Natural killer cell (primary cell): ENCODE measurements around the gene C1QL4. TPM values are rescaled to one million over a fixed set of nuclear protein-coding genes. Genes with fewer than 3 reads are reported as not detected.
"Not testable (repeated sequence)": the region's sequence is repeated elsewhere in the genome, so short reads cannot be mapped to it uniquely, and the experiment has no call there.

Experiments
- ATAC-seq, 3 donors: fragments of 150-1000 bp in 2 of 3; fragments of 200-7000 bp in 1 of 3; cut with Tn5 transposase; 1 replicate in 1 of 3; 2 replicates in 2 of 3; pipeline ENCODE4 v1.10.0; 2021; ENCODE audit warnings: mild to moderate bottlenecking in 2 of 3, moderate library complexity in 2 of 3
- DNase-seq, 2 donors: peaks; one replicate each; pipeline versions ENCODE4 v3.0.0 to v3.0.0-alpha.2; 2013 to 2021; ENCODE audit warnings: mixed read lengths in 1 of 2
- H3K27ac ChIP-seq: one replicate; pipeline ENCODE4 v1.5.1; 2013; ENCODE audit warnings: mild to moderate bottlenecking, low read length
- H3K27me3 ChIP-seq: one replicate; pipeline ENCODE4 v1.6.1; 2013; ENCODE audit warnings: low read length; ENCODE audit not compliant: control insufficient read depth, insufficient read depth
- H3K36me3 ChIP-seq: one replicate; pipeline ENCODE4 v1.6.1; 2013; ENCODE audit warnings: low read length; ENCODE audit not compliant: control insufficient read depth, insufficient read depth
- H3K4me1 ChIP-seq: one replicate; pipeline ENCODE4 v1.6.1; 2013; ENCODE audit warnings: low read length; ENCODE audit not compliant: control insufficient read depth, insufficient read depth
- H3K4me3 ChIP-seq: one replicate; pipeline ENCODE4 v1.5.1; 2013; ENCODE audit warnings: low read length
- H3K9me3 ChIP-seq: one replicate; pipeline ENCODE4 v1.6.1; 2013; ENCODE audit warnings: low read length; ENCODE audit not compliant: control insufficient read depth, insufficient read depth
- H3K27ac Mint-ChIP-seq, 2 donors: one replicate each; pipeline ENCODE4 v1.8.0; 2022; ENCODE audit warnings: mild to moderate bottlenecking in 2 of 2, mixed read lengths in 2 of 2, moderate library complexity in 1 of 2
- H3K27me3 Mint-ChIP-seq, 2 donors: one replicate each; pipeline ENCODE4 v1.8.0; 2022; ENCODE audit warnings: low read depth in 2 of 2, mixed read lengths in 2 of 2
- H3K36me3 Mint-ChIP-seq: one replicate; pipeline ENCODE4 v1.8.0; 2022; ENCODE audit warnings: mixed read lengths
- H3K4me1 Mint-ChIP-seq, 2 donors: one replicate each; pipeline ENCODE4 v1.8.0; 2022; ENCODE audit warnings: mixed read lengths in 2 of 2
- H3K4me3 Mint-ChIP-seq: one replicate; pipeline ENCODE4 v1.8.0; 2022; ENCODE audit warnings: mild to moderate bottlenecking, moderate library complexity, mixed read lengths
- H3K9me3 Mint-ChIP-seq, 2 donors: one replicate each; pipeline ENCODE4 v1.8.0; 2022; ENCODE audit warnings: mixed read lengths in 2 of 2
- WGBS: methylation state at CpG from one replicate; pipeline ENCODE4 v1.1.7; 2013; ENCODE audit warnings: missing lambda C conversion rate; ENCODE audit not compliant: insufficient coverage; 5-methylcytosine and 5-hydroxymethylcytosine counted together
- intact Hi-C: fragments of 100-400 bp; cut with micrococcal nuclease; formaldehyde crosslinking; loops from one replicate; pipeline ENCODE4 v1.14.2; 2022
- total RNA-seq, 4 donors: library from RNA; stranded (reverse); fragments of 120-200 nt in 1 of 4; gene quantifications; one replicate each; pipeline versions ENCODE4 v1.2.3 to v1.2.4, GENCODE V29; 2013 to 2022
- TF ChIP-seq, protein P1 (sequence below): fragments of 200-600 bp; IDR thresholded peaks from one replicate; pipeline ENCODE4 v1.8.0; 2022; ENCODE audit warnings: antibody characterized with exemption

C1QL4 gene
- total RNA-seq, 3 donors from 2014 or later (not counting 1 experiment from before 2014, with no cell fraction given): not detected

DNA sequence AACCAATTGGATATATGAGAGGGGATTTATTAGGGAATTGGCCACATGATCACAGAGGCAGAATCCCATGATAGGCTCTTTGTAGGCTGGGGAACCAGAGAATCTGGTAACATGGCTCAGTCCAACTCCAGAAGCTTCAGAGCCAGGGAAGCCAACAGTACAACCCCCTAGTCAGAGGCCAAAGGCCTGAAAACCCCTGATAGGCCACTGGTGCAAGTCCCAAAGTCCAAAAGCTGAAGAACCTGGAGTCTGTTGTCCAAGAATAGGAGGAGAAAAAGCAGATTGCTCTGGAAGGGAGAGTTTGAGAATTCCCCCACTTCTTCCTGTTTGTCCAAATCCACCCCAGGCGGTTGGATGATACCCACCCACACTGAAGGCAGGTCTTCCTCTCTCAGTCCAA, 22.2 kb downstream of the C1QL4 start:
- Mint-ChIP-seq H3K27ac (no peak overlapping the region), H3K4me1 (no peaks in the 10 kb centered on the region), H3K4me3 (no peak overlapping the region), H3K27me3 (peaks cover 0 to 5% of the 10 kb centered on the region in 2 donors), H3K36me3 (no peaks in the 10 kb centered on the region), H3K9me3 (no peaks in the 10 kb centered on the region)
- ATAC-seq (no peak), DNase-seq (no peak)
- intact Hi-C loops: no loop called here
- TF ChIP-seq, protein P1, sequence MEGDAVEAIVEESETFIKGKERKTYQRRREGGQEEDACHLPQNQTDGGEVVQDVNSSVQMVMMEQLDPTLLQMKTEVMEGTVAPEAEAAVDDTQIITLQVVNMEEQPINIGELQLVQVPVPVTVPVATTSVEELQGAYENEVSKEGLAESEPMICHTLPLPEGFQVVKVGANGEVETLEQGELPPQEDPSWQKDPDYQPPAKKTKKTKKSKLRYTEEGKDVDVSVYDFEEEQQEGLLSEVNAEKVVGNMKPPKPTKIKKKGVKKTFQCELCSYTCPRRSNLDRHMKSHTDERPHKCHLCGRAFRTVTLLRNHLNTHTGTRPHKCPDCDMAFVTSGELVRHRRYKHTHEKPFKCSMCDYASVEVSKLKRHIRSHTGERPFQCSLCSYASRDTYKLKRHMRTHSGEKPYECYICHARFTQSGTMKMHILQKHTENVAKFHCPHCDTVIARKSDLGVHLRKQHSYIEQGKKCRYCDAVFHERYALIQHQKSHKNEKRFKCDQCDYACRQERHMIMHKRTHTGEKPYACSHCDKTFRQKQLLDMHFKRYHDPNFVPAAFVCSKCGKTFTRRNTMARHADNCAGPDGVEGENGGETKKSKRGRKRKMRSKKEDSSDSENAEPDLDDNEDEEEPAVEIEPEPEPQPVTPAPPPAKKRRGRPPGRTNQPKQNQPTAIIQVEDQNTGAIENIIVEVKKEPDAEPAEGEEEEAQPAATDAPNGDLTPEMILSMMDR: no peak
- Histone ChIP-seq H3K4me1 (no peaks in the 10 kb centered on the region), H3K9me3 (no peaks in the 10 kb centered on the region), H3K36me3 (no peaks in the 10 kb centered on the region), H3K27ac (no peak overlapping the region), H3K4me3 (no peak overlapping the region), H3K27me3 (peaks cover 3% of the 10 kb centered on the region)
- WGBS: 73% methylated on average over 1 of the region's 1 CpG

GRCh38 chr12:49310451-49311000, 26.5 kb downstream of the C1QL4 start:
- H3K36me3 Mint-ChIP-seq, H3K4me1 Mint-ChIP-seq, H3K27ac Mint-ChIP-seq, DNase-seq, ATAC-seq, H3K9me3 Mint-ChIP-seq, intact Hi-C loops, H3K36me3 ChIP-seq, H3K27ac ChIP-seq, H3K4me3 Mint-ChIP-seq, H3K27me3 ChIP-seq, H3K9me3 ChIP-seq, H3K4me3 ChIP-seq, H3K4me1 ChIP-seq: not testable (repeated sequence)
- peaks cover 19 to 22% of the 10 kb centered on the region in 2 donors for H3K27me3 Mint-ChIP-seq
- no CpG with 5 or more reads among the region's 3 CpGs for WGBS

DNA sequence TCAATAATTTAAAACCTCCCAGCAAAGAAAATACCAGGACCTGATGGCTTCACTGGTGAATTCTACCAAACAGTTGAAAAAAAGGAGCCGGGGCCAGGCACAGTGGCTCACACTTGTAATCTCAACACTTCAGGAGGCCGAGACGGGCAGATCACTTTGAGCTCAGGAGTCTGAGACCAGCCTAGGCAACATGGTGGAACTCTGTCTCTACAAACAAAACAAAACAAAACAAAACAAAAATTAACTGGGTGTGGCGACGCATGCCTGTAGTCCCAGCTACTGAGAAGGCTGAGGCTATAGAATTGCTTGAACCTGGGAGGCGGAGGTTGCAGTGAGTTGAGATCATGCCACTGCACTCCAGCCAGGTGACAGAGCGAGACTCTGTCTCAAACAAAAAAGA, 27.6 kb downstream of the C1QL4 start:
- peaks cover 20 to 32% of the 10 kb centered on the region in 2 donors for H3K27me3 Mint-ChIP-seq
- H3K4me1 Mint-ChIP-seq: no peaks in the 10 kb centered on the region
- H3K4me1 ChIP-seq: no peaks in the 10 kb centered on the region
- ATAC-seq: no peak
- H3K27ac ChIP-seq: no peak overlapping the region
- H3K4me3 ChIP-seq: no peak overlapping the region
- no peaks in the 10 kb centered on the region for H3K36me3 Mint-ChIP-seq
- H3K36me3 ChIP-seq: no peaks in the 10 kb centered on the region
- no peaks in the 10 kb centered on the region for H3K9me3 ChIP-seq
- no peaks in the 10 kb centered on the region for H3K9me3 Mint-ChIP-seq
- DNase-seq: no peak
- no peak overlapping the region for H3K27ac Mint-ChIP-seq
- peaks cover 3% of the 10 kb centered on the region for H3K27me3 ChIP-seq
- TF ChIP-seq, protein P1: no peak
- intact Hi-C loops: no loop called here
- no peak overlapping the region for H3K4me3 Mint-ChIP-seq
- 86% methylated on average over 7 of the region's 7 CpGs for WGBS

DNA sequence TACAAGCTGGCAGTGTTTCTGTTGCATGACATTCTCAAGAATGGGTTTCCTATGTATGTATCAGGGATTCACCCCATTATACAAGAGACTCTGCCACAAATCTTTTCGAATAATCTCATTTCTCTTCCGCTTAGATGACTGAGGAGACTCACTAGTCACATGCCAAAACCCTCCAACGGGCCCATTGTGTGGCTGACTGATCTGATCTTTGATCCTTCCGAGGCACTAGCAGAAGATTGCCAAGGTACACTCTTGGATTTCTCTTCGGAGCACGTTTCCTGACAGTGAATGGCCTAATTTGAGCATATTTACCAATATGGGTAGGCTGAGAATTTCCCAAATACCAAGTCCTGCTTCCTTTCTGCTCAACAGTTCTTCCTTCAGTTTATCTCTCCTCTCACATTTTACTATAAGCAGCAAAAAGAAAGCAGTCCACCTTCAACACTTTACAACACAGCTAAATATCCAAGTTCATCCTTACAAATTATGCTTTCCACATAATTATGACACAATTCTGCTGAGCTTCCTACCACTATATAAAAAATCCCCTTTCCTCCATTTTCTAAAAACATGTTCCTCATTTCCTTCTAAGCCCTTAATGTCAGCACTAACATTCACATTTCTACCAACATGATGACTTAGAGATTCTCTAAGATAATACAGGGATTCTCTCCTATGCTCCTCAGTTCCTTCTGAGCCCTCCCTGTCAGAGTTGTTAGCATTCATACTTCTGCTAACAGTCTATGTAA, 31.1 kb downstream of the C1QL4 start:
- TF ChIP-seq, protein P1: no peak
- H3K27me3 ChIP-seq: peaks cover 4% of the 10 kb centered on the region
- H3K4me3 ChIP-seq: no peak overlapping the region
- intact Hi-C loops: no loop called here
- DNase-seq: no peak
- no peak for ATAC-seq
- Mint-ChIP-seq H3K4me1 (peaks cover 0 to 5% of the 10 kb centered on the region in 2 donors), H3K27ac (no peak overlapping the region), H3K36me3 (no peaks in the 10 kb centered on the region), H3K4me3 (no peak overlapping the region), H3K9me3 (no peaks in the 10 kb centered on the region), H3K27me3 (peaks cover 36 to 56% of the 10 kb centered on the region in 2 donors)
- no peak overlapping the region for H3K27ac ChIP-seq
- no peaks in the 10 kb centered on the region for H3K36me3 ChIP-seq
- WGBS: 88% methylated on average over 6 of the region's 6 CpGs
- H3K4me1 ChIP-seq: no peaks in the 10 kb centered on the region
- no peaks in the 10 kb centered on the region for H3K9me3 ChIP-seq
